K562 (cell line): ENCODE data around the gene CRYBG2. TPM values are rescaled to one million over a fixed set of nuclear protein-coding genes. Genes with fewer than 3 reads are reported as not detected.

Source experiments
- CC2D1A ChIP-seq: fragments of 450-650 bp; IDR thresholded peaks from 2 replicates; pipeline ENCODE4 v1.6.1; 2017; ENCODE audit warnings: mild to moderate bottlenecking
- EP400 ChIP-seq: fragments of 450-650 bp; IDR thresholded peaks from 2 replicates; pipeline ENCODE4 v1.6.1; 2017; ENCODE audit warnings: antibody characterized with exemption, mild to moderate bottlenecking, moderate library complexity
- FOXK1 ChIP-seq: sonication (generic); formaldehyde crosslinking; IDR thresholded peaks from 2 replicates; pipeline ENCODE4 v1.8.0; 2022; ENCODE audit warnings: missing genetic modification reagents, mild to moderate bottlenecking, borderline replicate concordance
- GTF3C2 ChIP-seq: IDR thresholded peaks from 3 replicates; pipeline ENCODE4 v1.6.1; 2011; ENCODE audit warnings: borderline replicate concordance, mild to moderate bottlenecking, moderate library complexity; ENCODE audit not compliant: insufficient read length; ENCODE audit errors: extremely low read depth
- HNRNPH1 ChIP-seq: fragments of 200-400 bp; formaldehyde crosslinking; optimal IDR thresholded peaks from 2 replicates; pipeline ENCODE3; 2017; ENCODE audit warnings: low read depth, mild to moderate bottlenecking, low read length, moderate library complexity
- IFI16 ChIP-seq: fragments of 250-450 bp; sonication (Bioruptor Pico); IDR thresholded peaks from 2 replicates; pipeline ENCODE4 v2.1.2; 2022; ENCODE audit warnings: mild to moderate bottlenecking, inconsistent platforms
- KDM5B ChIP-seq: fragments of 200-600 bp; sonication (generic); IDR thresholded peaks from 2 replicates; pipeline ENCODE4 v1.6.1; 2012; ENCODE audit warnings: low read depth, mild to moderate bottlenecking, moderate library complexity, low read length, control low read depth, inconsistent platforms; ENCODE audit not compliant: insufficient replicate concordance
- KLF1 ChIP-seq: fragments of 450-650 bp; IDR thresholded peaks from 2 replicates; pipeline ENCODE4 v1.6.1; 2016; ENCODE audit warnings: missing genetic modification characterization, missing compliant biosample characterization
- MEF2A ChIP-seq: IDR thresholded peaks from 2 replicates; pipeline ENCODE4 v1.6.1; 2011; ENCODE audit warnings: low read depth, mild to moderate bottlenecking, low read length, moderate library complexity; ENCODE audit not compliant: control insufficient read depth
- PRDM10 ChIP-seq: fragments of 450-650 bp; IDR thresholded peaks from 2 replicates; pipeline ENCODE4 v1.6.1; 2018; ENCODE audit not compliant: partially characterized antibody
- SMARCB1 ChIP-seq: IDR thresholded peaks from 2 replicates; pipeline ENCODE4 v1.6.1; 2011; ENCODE audit warnings: improper control_type of control experiment, low read depth; ENCODE audit not compliant: insufficient read length
- SUPT5H ChIP-seq: fragments of 450-650 bp; IDR thresholded peaks from 2 replicates; pipeline ENCODE4 v1.6.1; 2016
- ZEB2 ChIP-seq: fragments of 450-650 bp; IDR thresholded peaks from 2 replicates; pipeline ENCODE4 v1.6.1; 2016
- ZNF436 ChIP-seq: fragments of 250-450, 450-650 bp; sonication (Bioruptor Pico); formaldehyde crosslinking; IDR thresholded peaks from 2 replicates; pipeline ENCODE4 v1.7.0; 2020; ENCODE audit warnings: mild to moderate bottlenecking
- ZNF609 ChIP-seq: sonication (generic); formaldehyde crosslinking; IDR thresholded peaks from 2 replicates; pipeline ENCODE4 v1.8.1; 2023; ENCODE audit warnings: missing genetic modification reagents, mild to moderate bottlenecking, borderline replicate concordance
- ZNF79 ChIP-seq: fragments of 250-450 bp; sonication (Bioruptor Pico); IDR thresholded peaks from 2 replicates; pipeline ENCODE4 v1.4.0; 2020; ENCODE audit warnings: low read depth, mild to moderate bottlenecking, moderate library complexity
- polyA plus RNA-seq, 8 experiments: library from polyadenylated mRNA; depleted of rRNA in 4 of 8; stranded (reverse) in 5 of 8; unstranded in 3 of 8; fragments of >200 nt; fragmentation: Nextera tagmentation in 2 of 8; fragmentation: Illumina TruSeq in 1 of 8; extraction: Ambion mirVana in 2 of 8; extraction: Trizol in 1 of 8; gene quantifications; 2 replicates each; pipeline versions ENCODE4 v1.2.1 to v1.2.3, GENCODE V29; 2011 to 2014; ENCODE audit warnings: inconsistent platforms in 1 of 8, missing spikeins in 1 of 8
- total RNA-seq, 7 experiments: library from RNA; depleted of rRNA in 6 of 7; stranded (reverse); fragments of >200 nt in 6 of 7; fragmentation: Illumina TruSeq in 2 of 7; extraction: Trizol in 2 of 7; gene quantifications; 2 replicates each; pipeline versions ENCODE4 v1.2.1 to v1.2.3, GENCODE V29; 2011 to 2021; ENCODE audit warnings: low replicate concordance in 1 of 7

Gene CRYBG2
- total and polyA plus RNA-seq, 9 of the 15 experiments (the other 6 are each of a cell fraction or from before 2014, with no cell fraction given): 0.39 to 8.5 (median 3.7) TPM

- TF ChIP-seq GTF3C2 (no peak), KDM5B (peak; percentile 3), FOXK1 (peak; percentile 73; the same call in 1 of the 2 replicates), ZNF436 (CRISPR knock-in tag) (no peak), SUPT5H (peak; percentile 42; the same call in 1 of the 2 replicates), CC2D1A (peak; percentile 58; the same call in 1 of the 2 replicates), ZNF79 (CRISPR knock-in tag) (no peak), ZEB2 (peak; percentile 81), ZNF609 (peak; percentile 89), EP400 (peak; percentile 86), KLF1 (tag) (peak; percentile 91), MEF2A (0 out of 2 replicates have a peak, but pooled peaks have one; percentile 48), PRDM10 (peak; percentile 49), IFI16 (no peak), HNRNPH1 (no peak), SMARCB1 (peak; percentile 99)
Measured at GRCh38 chr1:26284597-26285347, 69.2 kb downstream of the CRYBG2 start (continued).
